ENCODE data around the gene TNFAIP8L3. TPM values are rescaled to one million over a fixed set of nuclear protein-coding genes. Genes with fewer than 3 reads are reported as not detected.

Gene TNFAIP8L3
- total RNA-seq, 1 experiment from 2014 or later: 0.20 TPM

- POLR2A ChIA-PET (ENCODE audit: unreplicated experiment): no interaction called here
Observed at GRCh38 chr15:51087513-51087912, 7.2 kb downstream of the TNFAIP8L3 start.

GRCh38 chr15:51086409-51086808, 8.3 kb downstream of the TNFAIP8L3 start:
- Histone ChIP-seq H3K79me2 (ENCODE audit: low read depth) (no peaks in the 10 kb centered on the region), H3K27me3 (ENCODE audit: insufficient read depth, low read depth) (no peaks in the 10 kb centered on the region), H3K4me3 (no peak overlapping the region), H3K4me1 (replicated peaks; ENCODE audit: insufficient read depth) (no peaks in the 10 kb centered on the region), H4K20me1 (ENCODE audit: insufficient read depth) (no peaks in the 10 kb centered on the region), H3K27ac (no peak overlapping the region), H3K9me3 (ENCODE audit: insufficient read depth, low read depth) (no peaks in the 10 kb centered on the region), H3K9me2 (ENCODE audit: insufficient read depth) (no peaks in the 10 kb centered on the region), H3K4me2 (no peak overlapping the region), H3F3A (ENCODE audit: insufficient read depth, low read depth) (no peaks in the 10 kb centered on the region), H3K36me3 (ENCODE audit: low read depth) (no peaks in the 10 kb centered on the region), H2AFZ (no peak overlapping the region)
- no peak for TF ChIP-seq CTCF (conservative IDR thresholded peaks at IDR 0.05)
- no peak for TF ChIP-seq EZH2 (IDR thresholded peaks at IDR 0.05; ENCODE audit: low read depth)
- CTCF ChIA-PET: no interaction called here
- DNase-seq: no peak
- intact Hi-C loops (cut with micrococcal nuclease; ENCODE audit: unreplicated experiment): no loop called here
- POLR2A ChIA-PET (ENCODE audit: unreplicated experiment): no interaction called here
- no TSS peak for BruUV-seq (replicated peaks)

More at GRCh38 chr15:51087513-51087912, 7.2 kb downstream of the TNFAIP8L3 start:
- DNase-seq: no peak
- TF ChIP-seq CTCF (conservative IDR thresholded peaks at IDR 0.05) (no peak), EZH2 (IDR thresholded peaks at IDR 0.05; ENCODE audit: low read depth) (no peak)
- Histone ChIP-seq H3K4me2 (no peak overlapping the region), H3K27ac (no peak overlapping the region), H3K4me3 (no peak overlapping the region), H3K9me3 (ENCODE audit: insufficient read depth, low read depth) (no peaks in the 10 kb centered on the region), H3K79me2 (ENCODE audit: low read depth) (no peaks in the 10 kb centered on the region), H3K4me1 (replicated peaks; ENCODE audit: insufficient read depth) (no peaks in the 10 kb centered on the region), H3K9me2 (ENCODE audit: insufficient read depth) (no peaks in the 10 kb centered on the region), H3K36me3 (ENCODE audit: low read depth) (no peaks in the 10 kb centered on the region), H4K20me1 (ENCODE audit: insufficient read depth) (no peaks in the 10 kb centered on the region), H3K27me3 (ENCODE audit: insufficient read depth, low read depth) (no peaks in the 10 kb centered on the region), H3F3A (ENCODE audit: insufficient read depth, low read depth) (no peaks in the 10 kb centered on the region), H2AFZ (no peak overlapping the region)
- intact Hi-C loops (cut with micrococcal nuclease; ENCODE audit: unreplicated experiment): no loop called here
- no TSS peak for BruUV-seq (replicated peaks)
- CTCF ChIA-PET: no interaction called here

DNA sequence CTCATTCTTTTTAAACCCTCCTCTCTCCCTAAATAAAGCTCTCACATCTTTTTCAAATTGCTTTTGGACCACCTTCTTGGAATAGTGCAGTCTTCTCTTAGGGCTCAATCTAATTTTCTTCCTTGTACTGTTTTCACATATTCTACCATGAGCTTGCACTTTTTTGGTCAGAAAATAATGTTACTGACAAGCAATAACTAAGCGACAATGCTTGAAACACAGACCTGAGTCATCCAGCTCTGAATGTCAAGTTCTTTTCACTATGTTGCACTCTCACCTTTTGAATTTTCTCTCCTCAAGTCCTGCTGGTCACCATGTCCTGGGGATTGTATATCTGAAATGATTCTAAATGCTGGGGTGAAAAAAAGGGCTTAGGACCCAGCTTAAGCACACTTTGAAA, 8.9 kb downstream of the TNFAIP8L3 start:
- intact Hi-C loops (cut with micrococcal nuclease; ENCODE audit: unreplicated experiment): no loop called here
- H3F3A ChIP-seq (ENCODE audit: insufficient read depth, low read depth): no peaks in the 10 kb centered on the region
- H3K9me2 ChIP-seq (ENCODE audit: insufficient read depth): no peaks in the 10 kb centered on the region
- H3K4me2 ChIP-seq: no peak overlapping the region
- H2AFZ ChIP-seq: no peak overlapping the region
- no peaks in the 10 kb centered on the region for H3K9me3 ChIP-seq (ENCODE audit: insufficient read depth, low read depth)
- ChIA-PET POLR2A (ENCODE audit: unreplicated experiment) (no interaction called here), CTCF (no interaction called here)
- H3K4me1 ChIP-seq (replicated peaks; ENCODE audit: insufficient read depth): no peaks in the 10 kb centered on the region
- H3K36me3 ChIP-seq (ENCODE audit: low read depth): no peaks in the 10 kb centered on the region
- H3K4me3 ChIP-seq: no peak overlapping the region
- no peaks in the 10 kb centered on the region for H4K20me1 ChIP-seq (ENCODE audit: insufficient read depth)
- no peaks in the 10 kb centered on the region for H3K27me3 ChIP-seq (ENCODE audit: insufficient read depth, low read depth)
- TF ChIP-seq EZH2 (IDR thresholded peaks at IDR 0.05; ENCODE audit: low read depth) (no peak), CTCF (conservative IDR thresholded peaks at IDR 0.05) (no peak)
- BruUV-seq (replicated peaks): no TSS peak
- no peaks in the 10 kb centered on the region for H3K79me2 ChIP-seq (ENCODE audit: low read depth)
- H3K27ac ChIP-seq: no peak overlapping the region
- DNase-seq: no peak
